ENCODE results near the gene GP9.
"Not testable (repeated sequence)": the region's sequence is repeated elsewhere in the genome, so short reads cannot be mapped to it uniquely, and the experiment has no call there.

GP9 gene

DNA sequence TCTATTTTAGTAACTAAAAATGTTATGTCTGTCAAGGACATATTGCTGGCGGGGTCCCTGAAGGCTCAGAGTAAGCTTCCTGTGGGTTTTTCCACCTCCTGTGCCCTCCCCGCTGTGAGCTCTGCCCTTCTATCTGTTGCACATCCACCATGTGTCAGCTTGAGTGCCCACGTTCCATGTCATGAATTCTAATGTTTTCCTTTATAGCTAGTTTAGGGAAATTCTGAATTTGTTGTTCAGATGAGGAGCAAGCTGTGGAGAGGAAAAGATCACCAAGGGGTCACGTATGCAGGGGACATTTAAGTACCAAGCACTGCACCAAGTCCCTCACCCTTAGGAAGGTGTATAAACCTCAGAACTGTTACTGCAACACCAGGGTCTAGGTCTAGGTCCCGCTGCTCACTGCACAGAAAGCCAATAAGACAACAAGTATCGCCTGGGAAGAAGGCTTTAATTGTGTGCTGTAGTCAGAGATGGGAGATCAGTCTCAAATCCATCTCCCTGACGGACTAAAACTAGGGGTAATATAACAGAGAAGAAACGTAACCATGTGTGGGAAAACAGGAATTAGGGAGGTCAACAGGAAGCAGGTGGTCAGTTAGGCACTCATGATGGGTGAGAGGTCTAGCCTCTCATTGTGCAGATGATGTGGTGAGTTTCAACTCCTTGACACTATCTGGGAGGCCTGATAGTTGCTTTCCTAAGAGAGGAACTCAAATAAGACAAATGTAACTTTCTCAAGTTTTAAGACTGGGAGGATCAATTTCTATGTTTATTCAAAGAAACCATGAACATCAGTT, 9.7 kb downstream of the GP9 start:
- DNase-seq (ENCODE audit: low read depth in 3 of 3) = no peak

DNA sequence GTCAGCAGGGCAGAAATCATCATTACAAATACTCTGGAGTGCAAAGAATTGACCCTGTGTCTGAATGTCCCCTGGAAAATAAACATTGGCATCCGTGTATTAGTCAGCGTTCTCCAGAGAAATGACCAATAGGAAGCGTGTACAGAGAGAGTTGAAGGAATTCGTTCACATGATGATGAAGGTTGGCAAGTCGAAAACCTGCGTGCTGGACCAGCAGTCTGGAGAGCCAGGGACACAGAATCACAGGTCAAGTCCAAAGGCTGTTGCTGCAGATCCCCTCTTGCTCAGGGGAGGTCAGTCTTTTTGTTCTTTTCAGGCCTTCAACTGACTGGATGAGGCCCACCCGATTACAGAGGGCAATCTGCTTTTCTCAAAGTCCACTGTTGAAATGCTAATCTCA, 16.6 kb downstream of the GP9 start:
- DNase-seq (ENCODE audit: low read depth in 3 of 3) = no peak

DNA sequence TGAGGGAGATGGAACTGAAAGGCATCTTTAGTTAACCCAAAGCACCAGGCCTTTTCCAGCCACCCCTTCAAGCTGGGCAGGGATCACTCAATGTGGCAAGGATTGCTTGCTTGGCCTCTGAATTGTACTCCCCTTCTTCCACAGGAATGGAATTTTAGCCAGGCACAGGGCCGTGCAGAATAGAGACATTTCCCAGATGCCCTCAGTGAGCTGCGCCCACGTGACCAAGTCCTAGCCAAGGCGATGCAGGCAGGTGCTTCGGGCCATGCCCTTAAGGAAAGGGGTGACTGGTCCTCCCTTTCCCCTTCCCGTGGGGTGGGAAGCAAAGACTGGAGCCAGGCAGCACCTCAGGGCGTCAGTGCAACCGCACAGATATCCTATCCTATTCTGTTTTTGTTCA, 17.9 kb downstream of the GP9 start:
- no peak for DNase-seq (ENCODE audit: low read depth in 3 of 3)

DNA sequence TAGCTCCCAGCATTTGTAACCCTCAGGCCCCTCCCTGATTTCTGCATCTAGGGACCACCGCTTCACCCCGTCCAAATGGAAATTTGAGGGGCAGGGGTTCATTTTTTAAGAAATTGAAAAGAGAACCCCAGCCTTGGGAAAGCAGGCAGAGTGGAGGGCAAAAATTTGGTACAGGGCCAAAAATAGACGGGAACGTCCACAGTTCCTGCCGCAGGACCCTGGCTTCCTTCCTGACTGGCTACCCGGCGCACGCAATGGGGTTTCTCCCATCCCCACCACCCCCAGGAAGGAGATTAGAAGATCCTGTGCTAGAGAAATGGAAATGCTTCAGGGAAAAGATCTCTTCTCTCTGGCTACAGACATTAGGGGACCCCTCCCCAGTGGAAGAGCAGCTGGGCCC, 20.9 kb downstream of the GP9 start:
- no peak for DNase-seq (ENCODE audit: low read depth in 3 of 3)

DNA sequence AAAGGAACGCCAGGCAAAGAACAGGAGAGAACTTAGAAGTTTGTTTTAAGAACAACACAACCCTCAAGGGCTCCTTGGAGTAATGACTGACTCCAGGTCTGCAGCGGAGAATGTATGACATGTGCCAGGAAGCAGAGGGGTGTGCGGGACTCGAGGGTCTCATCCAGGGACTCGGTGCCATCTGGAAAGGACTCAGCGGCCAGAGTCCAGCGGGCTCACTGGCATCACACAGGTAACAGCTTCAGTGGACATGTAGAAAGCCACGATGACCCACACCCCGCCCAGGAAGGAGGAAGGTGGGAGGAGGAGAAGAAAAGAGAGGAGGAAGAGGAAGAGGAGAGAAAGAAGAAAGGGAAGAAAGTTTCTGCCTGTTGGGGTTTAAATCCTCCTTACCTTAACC, 21.4 kb downstream of the GP9 start:
- no peak for DNase-seq (ENCODE audit: low read depth in 3 of 3)

DNA sequence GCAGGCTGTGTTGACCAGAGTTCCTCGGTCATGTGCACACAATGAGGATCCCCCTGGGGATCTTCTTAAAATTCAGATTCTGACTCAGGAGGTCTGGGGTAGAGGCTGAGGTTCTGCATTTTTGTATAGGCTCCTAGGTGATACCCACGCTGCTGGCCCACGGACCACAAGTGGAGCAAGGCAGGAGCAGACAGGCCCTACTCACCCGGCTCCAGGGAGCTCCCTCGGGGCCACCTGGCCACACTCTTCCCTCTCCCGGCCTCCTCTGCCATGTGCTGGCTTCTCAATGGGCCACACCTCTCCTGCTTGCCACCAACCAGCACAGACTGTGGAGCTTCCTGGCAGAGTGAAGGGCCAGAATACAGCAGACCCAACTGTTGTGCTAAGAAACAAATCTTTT, 23.9 kb downstream of the GP9 start:
- DNase-seq (ENCODE audit: low read depth in 3 of 3) = no peak

DNA sequence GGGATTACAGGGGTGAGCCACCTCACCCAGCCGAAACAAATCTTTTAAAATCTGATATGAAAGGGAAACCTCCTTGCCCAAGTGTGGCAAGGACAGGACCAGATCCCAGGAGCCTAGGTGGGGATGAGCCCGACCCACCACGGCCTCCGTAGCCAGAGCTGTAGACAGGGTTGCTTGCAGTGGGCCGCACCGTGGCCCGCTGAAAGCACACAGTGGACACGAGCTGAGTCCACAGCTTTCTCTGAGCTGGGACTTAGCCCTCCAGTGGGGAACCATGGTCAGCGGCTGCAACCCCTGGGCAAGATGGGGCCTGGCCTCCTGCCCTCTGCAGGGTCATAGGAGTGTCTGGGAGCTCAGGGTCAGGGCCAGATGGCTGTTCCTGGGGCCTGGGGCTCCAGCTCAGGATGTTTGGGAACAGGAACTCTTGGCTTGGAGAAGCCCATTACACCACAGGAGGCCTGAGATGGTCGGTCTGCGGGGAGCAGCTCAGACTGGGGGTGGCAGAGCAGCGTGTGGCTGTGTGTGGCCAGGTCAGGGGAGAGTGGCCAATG, 24.7 kb downstream of the GP9 start:
- DNase-seq (ENCODE audit: low read depth in 3 of 3) = no peak

DNA sequence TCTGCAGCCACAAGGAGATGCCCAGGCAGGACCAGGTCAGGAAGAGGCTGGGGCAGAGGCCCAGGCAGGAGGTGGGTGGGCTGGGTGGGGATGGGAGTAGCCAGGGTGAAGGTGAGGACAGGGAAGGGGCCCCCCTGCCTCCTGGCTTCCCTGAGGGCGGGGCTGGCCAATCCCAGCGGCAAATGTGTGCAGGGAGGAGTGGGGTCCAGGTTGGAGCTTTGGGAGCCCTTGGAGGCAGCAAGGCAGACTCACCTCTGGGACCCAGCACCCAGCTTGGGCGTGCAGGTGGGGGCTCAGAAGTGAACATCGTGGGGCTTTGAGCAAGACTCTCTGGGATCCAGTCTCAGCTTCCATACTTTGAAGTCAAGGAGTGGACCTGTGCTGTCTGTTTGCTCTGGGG, 25.2 kb downstream of the GP9 start:
- no peak for DNase-seq (ENCODE audit: low read depth in 3 of 3)

DNA sequence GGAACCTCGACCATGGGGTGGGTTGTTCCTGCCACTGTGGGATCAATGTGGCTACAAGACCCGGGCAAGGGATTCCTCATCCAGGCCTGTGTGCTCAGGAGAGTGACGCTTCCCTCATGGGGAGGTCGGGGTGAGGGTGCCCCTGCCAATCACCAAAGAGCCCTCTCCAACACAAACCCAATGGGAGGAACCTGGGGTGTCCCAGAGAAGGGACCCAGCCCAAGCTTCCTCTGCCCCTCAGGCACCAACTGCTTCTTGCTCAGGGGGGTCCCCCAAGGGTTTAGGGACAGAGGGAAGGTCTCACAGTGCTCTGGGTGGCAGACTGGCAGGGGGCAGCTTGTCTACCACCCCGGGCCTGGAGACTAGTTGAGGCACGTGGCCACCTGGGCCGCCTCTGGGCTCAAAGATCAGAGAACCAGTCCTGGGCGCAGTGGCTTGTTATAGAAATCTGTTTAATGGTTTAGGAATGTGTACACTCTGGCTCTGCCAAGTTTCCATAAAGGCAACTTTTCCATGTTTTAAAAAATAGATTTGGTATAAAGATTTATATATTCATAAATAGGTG, 26.6 kb downstream of the GP9 start:
- DNase-seq (ENCODE audit: low read depth in 3 of 3) = no peak

DNA sequence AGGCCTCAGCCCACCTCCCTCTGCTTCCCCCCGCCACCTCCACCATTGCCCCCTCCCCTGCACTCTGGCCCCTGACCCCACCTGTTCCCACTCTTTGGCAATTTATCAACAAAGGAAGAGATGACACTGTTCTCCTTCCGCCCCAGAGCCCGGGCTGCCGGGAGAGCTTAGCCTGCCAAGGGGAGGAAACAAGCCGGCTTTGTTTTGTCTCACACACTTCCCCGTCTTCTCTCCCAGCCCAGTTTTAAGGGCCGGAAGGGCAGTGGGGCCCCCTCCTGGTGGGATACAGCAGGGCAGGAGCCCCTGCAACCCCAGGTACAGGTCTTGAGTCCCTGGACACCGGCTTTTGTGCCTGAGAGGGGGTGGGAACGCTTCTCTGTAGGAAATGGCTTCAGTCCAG, 27.3 kb downstream of the GP9 start:
- DNase-seq (ENCODE audit: low read depth in 3 of 3) = not testable (repeated sequence)

DNA sequence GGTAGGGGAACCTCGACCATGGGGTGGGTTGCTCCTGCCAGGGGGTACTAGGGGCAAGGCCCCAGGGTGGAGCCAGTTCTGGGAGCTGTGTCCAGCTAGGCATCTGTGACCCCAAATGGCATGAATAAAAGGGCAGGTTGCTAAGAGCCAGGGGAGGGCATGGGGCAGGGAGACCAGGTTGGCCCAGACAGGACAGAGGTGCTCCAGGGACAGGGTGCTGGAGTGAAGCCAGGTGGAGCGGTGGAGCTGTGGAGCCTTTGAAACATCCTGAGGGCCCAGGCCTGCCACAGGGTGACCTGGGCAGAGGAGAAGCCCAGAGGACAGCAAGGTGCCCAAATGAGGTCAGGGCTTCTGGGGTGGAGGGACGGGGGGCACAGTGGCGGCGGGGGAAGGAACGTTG, 27.7 kb downstream of the GP9 start:
- not testable (repeated sequence) for DNase-seq (ENCODE audit: low read depth in 3 of 3)

DNA sequence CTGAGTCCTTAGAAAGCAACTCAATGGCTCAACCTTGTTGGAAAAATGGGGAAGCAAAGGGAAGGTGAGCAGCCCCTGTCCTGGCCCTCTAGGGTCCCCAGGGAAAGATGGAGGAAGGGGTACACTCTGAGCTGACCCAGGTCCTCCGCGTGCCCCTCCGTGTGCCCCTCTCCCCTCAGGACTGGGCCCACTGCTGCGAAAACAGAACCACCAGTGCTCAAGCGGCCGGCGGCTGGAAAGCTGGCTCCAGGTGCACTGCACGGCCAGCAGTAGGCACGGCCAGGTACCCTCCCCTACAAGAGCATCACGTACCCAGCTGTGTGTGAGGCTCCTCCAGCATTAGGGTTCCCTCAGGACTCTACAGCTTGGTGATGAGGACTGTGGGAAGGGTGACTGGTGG, 34.7 kb downstream of the GP9 start:
- no peak for DNase-seq (ENCODE audit: low read depth in 3 of 3)

DNA sequence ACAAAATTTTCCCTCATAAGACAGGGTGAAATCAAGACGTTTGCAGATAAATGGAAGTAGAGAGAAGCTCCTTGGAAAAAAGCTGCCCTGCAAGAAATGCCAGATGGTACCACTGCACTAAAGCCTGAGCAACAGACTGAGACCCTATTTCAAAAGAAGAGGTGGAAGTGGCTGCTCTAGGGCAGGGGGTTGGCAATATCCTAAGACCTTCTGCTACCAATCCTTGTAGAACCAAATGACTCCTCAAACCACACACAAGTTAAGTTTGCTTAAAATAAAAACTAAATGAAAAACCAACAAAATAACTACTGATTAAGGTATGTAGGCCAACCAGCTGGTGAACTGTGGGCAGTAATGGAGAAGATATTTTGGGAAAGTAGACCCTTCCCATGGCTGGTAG, 39.7 kb downstream of the GP9 start:
- DNase-seq (ENCODE audit: low read depth in 3 of 3) = no peak

DNA sequence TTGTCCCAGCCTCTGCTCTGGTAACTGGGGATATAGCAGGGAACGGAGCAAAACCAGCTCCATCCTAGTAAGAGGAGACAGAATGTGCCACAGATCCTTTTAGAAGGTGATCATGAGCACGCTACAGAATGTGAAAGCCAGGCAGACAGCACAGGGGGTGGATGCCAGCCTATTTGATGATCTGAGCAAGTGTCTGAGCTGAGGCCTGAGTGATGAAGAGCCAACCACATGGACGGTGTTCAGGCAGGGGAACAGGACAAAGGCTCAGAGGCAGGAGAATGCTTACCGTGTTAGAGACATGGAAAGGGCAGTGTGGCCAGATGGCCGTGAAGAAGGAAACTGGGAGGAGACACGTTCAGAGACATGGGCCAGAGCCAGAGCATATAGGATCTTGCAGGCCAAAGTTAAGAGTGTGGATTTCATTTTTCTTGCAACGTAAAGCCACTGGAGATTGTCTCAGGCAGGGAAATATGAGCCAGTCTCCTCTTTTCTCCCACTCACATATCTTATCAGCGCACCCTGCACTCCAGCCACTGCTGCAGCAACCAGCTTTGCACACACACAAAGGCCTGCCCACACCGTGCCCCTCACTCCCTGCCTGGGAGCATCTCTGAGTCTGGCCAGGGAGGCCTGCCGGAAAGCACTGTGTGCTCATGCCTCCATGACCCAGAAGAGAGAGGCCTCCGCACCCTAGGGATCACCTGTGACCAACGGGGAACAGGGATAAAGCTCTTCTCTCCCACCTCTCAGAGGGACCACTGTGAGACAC, 41.0 kb downstream of the GP9 start:
- DNase-seq (ENCODE audit: low read depth in 3 of 3) = no peak

DNA sequence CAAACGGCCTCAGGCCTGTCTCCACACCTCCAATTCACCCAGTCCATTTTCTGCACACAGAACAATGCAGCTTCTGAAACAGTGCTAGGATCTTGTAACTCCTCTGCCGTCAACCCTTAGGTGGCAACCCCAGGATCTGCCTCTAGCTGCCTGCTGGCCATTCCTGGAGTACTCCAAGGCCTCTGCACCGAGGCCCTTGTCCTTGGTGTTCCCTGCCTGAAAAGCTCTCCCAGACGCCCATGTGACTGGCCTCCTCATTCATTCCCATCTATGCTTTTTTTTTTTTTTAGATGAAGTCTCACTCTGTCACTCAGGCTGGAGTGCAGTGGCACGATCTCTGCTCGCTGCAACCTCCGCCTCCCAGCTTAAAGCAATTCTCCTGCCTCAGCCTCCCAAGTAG, 42.7 kb downstream of the GP9 start:
- DNase-seq (ENCODE audit: low read depth in 3 of 3) = no peak

DNA sequence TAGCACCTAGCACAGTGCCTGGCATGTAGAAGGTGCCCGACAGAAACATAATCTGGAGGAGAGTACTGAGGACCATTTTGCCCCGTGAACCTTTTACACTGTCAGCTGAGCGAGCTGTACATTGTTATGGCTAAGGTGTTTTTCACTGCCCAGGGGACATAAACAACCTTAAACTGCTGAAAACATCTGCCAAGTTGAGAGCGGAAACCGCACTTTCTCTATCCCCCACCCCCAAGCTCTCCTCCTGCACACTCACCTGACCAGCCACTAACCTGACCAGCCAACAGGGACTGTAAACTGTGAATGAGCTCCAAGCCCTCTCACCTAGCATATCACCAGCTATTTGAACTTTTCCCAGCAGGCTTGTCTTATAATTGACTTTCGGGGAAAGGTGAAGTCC, 43.5 kb downstream of the GP9 start:
- DNase-seq (ENCODE audit: low read depth in 3 of 3) = no peak

DNA sequence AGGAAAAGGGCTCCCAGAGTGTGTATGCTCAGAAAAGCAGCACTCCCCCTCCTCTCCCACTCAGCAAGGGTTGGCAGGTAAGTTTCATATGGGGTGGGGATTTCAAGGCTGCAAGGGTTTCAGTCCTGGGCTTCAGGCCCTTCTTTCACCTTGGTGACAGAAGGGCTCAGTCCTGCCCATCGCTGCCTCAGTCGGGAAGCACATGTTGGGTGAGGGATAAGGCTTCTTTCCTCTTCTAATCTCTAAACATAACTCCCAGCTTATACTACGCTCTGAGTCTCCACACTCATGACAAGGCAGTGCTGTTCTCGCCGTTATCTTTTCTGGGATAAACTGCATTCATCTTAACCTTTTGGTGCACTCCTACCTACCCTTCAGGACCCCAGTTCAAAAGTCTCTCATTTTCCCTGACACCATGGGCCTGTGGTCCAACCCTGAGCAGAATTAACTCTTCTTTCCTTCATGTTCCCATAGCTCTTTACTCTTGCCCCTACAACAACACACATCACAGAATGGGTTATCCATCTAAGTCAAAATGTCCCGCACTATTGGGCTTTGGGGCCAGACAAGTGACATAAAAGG, 44.0 kb downstream of the GP9 start:
- DNase-seq (ENCODE audit: low read depth in 3 of 3) = no peak

DNA sequence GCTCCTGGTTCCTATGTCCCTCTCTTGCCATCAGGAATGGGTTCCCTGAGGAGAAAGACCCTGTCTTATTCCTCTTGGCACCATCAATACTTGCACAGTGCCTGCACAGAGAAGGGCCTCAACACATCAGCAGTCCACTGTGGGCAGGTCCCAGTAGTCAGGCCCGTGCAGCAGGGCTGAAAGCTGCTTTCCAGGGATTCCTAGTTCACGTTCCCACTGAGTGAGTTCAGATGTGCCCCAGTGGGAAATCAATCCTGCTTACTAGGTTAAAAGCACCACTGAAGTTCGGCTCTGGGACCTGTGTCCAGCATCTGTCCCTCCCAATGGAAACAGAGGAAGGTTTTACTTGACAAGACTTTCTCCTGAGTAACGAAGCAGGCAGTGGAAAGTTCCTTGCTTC, 45.3 kb downstream of the GP9 start:
- no peak for DNase-seq (ENCODE audit: low read depth in 3 of 3)

DNA sequence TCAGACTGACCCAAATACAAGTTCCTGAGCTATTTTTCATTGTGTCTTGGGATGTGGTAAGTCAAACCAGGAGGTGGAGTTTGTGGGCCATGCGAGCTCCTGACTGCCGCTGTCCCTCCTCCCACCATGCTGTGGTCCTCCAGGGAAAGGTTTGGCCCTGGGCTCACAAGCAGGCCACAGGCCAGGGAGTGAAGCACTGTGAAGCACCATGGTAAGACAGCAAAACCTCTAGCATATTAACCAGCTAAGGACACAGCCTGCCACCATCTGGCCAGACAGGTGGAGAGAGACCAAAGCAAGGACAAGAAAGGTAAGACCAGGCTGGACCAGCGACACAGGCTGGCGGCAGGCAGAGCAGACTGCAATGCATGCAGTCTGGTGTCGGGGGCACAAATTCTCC, 45.7 kb downstream of the GP9 start:
- no peak for DNase-seq (ENCODE audit: low read depth in 3 of 3)

DNA sequence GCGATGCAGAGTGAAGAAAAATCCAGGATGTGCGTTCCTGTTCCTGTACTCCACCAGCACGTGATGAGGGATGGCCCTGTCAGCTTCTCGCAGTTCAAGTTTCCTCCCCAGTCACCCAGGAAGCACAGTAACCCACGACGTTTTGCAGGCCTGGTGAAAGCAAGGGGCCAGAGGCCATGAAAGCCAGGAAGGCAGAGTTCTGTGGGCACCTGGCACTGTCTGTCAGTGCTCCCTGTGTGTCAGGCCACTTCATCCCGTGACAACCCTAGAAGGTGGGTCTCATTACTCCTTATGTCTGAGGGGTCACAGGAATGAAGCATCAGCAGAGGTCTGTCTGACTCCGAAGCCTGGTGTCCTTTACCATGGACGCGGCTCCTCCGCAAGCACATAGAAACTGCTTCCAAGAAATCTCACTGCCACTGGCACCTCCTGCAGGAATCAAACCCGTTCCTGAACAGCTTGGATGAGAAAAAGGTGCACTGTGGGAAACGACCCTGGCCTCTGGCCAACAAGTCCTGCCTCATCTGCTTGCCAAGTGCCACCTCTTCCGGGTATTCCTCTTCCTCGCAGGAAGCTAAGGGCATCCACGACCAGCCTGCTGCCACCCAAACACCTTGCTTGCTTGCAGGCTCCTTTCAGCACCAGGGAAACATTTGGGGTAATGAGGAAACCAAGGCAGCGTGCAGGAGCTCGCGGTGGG, 46.4 kb downstream of the GP9 start:
- no peak for DNase-seq (ENCODE audit: low read depth in 3 of 3)

DNA sequence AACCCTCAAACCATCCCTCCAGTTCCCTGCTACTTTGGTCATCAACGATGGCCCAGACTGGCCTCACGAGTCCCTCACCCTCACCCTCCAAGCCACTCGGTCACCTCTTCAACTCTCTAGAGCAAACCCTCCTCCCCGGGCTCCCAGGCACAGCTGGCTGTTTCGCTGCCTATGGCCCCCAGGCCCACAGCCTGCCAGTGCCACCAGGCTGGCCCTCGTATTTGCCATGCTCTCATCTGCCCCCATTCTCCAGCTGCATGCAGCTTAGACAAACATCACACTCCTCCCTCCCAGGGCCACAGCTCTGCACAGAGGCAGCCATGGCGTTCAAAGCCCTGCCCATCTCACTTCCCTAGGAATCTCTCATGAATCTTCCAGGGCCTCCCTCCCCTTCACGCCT, 47.2 kb downstream of the GP9 start:
- no peak for DNase-seq (ENCODE audit: low read depth in 3 of 3)
